ENCODE measurements around the gene IQSEC1.
A peak's percentile ranks its signal among the peaks of the same experiment; 100 is the strongest.

IQSEC1 gene

DNA sequence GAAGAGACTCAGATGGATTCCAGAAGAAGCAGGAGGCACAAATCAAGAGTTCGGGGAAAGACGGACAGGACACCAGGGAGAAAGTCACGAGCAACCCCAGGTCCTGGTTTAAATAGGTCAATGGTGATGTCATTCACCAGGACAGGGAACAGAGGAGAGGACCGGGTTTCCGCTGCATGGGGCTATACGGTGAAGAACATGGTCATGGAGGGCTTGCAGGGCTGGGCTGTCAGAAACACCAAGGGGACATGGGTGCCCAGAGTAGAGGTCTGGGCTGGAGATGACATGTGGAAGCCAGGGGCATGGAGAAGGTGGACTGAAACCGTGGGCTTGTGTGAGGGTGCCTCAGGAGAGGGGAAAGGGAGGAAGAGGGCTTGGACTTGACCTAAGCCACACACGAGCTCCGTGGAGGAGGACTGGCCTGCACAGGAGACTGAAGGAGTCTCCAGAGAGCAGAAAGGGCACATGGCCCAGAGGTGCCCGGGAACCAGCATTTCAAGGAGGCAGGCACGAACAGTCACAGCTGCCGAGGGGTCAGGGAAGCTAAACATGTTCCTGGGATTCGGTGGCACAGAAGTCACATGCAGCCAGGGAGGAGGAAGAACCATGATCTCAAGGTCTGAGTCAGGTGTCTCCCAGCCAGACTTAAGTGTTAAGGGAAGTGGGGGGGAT is 177.7 kb downstream of the IQSEC1 start:
- no peak overlapping the region for H3K4me3 ChIP-seq
- peaks cover 20 to 27% (median 21%) of the 10 kb centered on the region in 3 donors for H3K36me3 ChIP-seq
- intact Hi-C loops (cut with DNase I; ENCODE audit: low total_unique reads), result loop anchor here (5.0 to 10.0 kb wide), 2 partner anchors 38 to 89 kb away; no protein-coding TSS in a partner anchor
- H3K4me1 ChIP-seq, result peaks cover 5 to 38% (median 23%) of the 10 kb centered on the region in 4 donors
- no peaks in the 10 kb centered on the region for H3K9me3 ChIP-seq
- TF ChIP-seq, protein P1, sequence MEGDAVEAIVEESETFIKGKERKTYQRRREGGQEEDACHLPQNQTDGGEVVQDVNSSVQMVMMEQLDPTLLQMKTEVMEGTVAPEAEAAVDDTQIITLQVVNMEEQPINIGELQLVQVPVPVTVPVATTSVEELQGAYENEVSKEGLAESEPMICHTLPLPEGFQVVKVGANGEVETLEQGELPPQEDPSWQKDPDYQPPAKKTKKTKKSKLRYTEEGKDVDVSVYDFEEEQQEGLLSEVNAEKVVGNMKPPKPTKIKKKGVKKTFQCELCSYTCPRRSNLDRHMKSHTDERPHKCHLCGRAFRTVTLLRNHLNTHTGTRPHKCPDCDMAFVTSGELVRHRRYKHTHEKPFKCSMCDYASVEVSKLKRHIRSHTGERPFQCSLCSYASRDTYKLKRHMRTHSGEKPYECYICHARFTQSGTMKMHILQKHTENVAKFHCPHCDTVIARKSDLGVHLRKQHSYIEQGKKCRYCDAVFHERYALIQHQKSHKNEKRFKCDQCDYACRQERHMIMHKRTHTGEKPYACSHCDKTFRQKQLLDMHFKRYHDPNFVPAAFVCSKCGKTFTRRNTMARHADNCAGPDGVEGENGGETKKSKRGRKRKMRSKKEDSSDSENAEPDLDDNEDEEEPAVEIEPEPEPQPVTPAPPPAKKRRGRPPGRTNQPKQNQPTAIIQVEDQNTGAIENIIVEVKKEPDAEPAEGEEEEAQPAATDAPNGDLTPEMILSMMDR (IDR thresholded peaks at IDR 0.05), result no peak
- DNase-seq, result no peak
- H3K27ac ChIP-seq, result peak overlapping the region; percentile 16 to 47
- no peaks in the 10 kb centered on the region for H3K27me3 ChIP-seq

DNA sequence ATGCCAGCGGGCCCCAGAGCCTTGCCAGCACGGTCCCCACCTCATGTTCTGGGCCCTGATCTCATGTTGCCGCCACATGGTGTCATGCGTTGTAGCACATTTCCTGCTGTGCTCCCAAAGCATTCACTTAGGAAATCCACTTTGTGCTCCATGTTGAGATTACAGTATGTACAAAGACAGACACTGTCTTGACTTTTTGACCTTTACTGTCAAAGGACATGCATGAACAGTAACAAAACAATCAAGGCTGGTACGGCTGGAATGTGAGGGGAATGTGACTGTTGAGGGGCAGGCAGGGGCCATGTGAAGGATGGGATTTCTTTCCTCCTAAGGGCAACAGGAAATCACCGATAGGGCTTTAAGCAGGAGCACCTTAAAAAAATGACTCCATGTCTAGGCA is 178.6 kb downstream of the IQSEC1 start:
- no peak overlapping the region for H3K27ac ChIP-seq
- no peak for DNase-seq
- peaks cover 11 to 18% (median 13%) of the 10 kb centered on the region in 3 donors for H3K36me3 ChIP-seq
- peaks cover 5 to 38% (median 23%) of the 10 kb centered on the region in 4 donors for H3K4me1 ChIP-seq
- no peak overlapping the region for H3K4me3 ChIP-seq
- H3K9me3 ChIP-seq, result no peaks in the 10 kb centered on the region
- TF ChIP-seq, protein P1 (IDR thresholded peaks at IDR 0.05), result no peak
- intact Hi-C loops (cut with DNase I; ENCODE audit: low total_unique reads), result loop anchor here (5.0 to 10.0 kb wide), 2 partner anchors 37 to 90 kb away; no protein-coding TSS in a partner anchor
- H3K27me3 ChIP-seq, result no peaks in the 10 kb centered on the region

DNA sequence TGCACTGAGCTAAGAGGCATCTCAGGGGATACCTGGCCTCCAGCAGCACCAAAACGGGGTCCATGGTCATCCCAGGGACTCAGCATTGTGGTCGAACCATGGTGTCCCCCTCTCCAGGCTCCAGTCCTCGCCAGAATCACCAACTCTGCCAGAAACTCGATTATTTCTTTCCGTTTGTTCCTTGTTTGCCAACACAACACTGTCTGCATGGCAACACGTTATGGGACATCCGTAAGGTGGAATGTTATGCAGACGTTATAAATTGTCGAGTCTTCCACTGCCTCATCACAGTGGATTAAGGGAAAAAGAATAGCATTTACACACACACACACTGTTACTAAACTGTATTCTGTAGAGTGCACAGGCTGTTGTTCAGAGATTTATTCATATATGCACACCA is 179.4 kb downstream of the IQSEC1 start:
- no peak overlapping the region for H3K4me3 ChIP-seq
- peaks cover 4 to 10% (median 6%) of the 10 kb centered on the region in 3 donors for H3K36me3 ChIP-seq
- H3K27me3 ChIP-seq, result no peaks in the 10 kb centered on the region
- H3K9me3 ChIP-seq, result no peaks in the 10 kb centered on the region
- H3K4me1 ChIP-seq, result peaks cover 5 to 38% (median 23%) of the 10 kb centered on the region in 4 donors
- TF ChIP-seq, protein P1 (IDR thresholded peaks at IDR 0.05), result no peak
- no peak overlapping the region for H3K27ac ChIP-seq
- intact Hi-C loops (cut with DNase I; ENCODE audit: low total_unique reads), result loop anchor here (2.0 to 10.0 kb wide), 2 partner anchors 27 to 91 kb away; no protein-coding TSS in a partner anchor
- DNase-seq, result no peak

DNA sequence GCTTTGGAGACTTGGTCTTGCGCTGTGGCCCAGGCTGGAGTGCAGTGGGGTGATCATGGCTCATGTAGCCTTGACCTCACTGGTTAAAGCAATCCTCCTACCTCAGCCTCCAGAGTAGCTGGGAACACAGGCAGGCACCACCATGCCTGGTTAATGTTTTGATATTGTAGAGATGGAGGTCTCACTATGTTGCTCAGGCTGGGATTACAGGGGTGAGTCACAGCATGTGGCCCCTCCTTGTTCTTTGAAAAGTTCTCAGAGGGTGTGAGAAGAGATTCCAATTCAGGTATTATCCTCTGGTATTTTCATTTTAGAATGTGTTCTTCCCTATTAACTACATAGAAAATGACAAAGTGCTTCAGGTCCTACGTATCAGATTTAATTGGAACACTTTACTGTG is 180.0 kb downstream of the IQSEC1 start:
- intact Hi-C loops (cut with DNase I; ENCODE audit: low total_unique reads), result loop anchor here (2.0 to 10.0 kb wide), 2 partner anchors 26 to 92 kb away; no protein-coding TSS in a partner anchor

DNA sequence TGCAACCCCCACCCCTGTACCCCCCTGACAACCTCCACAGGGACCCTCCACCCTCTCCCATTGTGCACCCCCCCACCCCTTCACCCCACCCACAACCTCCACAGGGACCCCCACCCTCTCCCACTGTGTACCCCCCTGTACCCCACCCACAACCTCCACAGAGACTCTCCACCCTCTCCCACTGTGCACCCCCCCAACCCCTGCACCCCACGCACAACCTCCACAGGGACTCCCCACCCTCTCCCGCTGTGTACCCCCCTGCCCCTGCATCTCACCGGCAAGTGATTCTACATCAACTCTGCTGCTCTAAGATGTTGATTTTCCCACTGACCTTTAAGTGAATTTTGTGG is 180.4 kb downstream of the IQSEC1 start:
- intact Hi-C loops (cut with DNase I; ENCODE audit: low total_unique reads), result loop anchor here (2.0 to 10.0 kb wide), 2 partner anchors 26 to 92 kb away; no protein-coding TSS in a partner anchor
- TF ChIP-seq, protein P1 (IDR thresholded peaks at IDR 0.05), result no peak
- Histone ChIP-seq H3K36me3 (peaks cover 0 to under 1% (median 0%) of the 10 kb centered on the region in 3 donors), H3K4me1 (peaks cover 5 to 38% (median 23%) of the 10 kb centered on the region in 4 donors), H3K4me3 (no peak overlapping the region), H3K9me3 (no peaks in the 10 kb centered on the region), H3K27ac (no peak overlapping the region), H3K27me3 (no peaks in the 10 kb centered on the region)
- DNase-seq, result no peak

More for the DNA sequence above, 180.0 kb downstream of the IQSEC1 start:
- no peaks in the 10 kb centered on the region for H3K9me3 ChIP-seq
- peaks cover 5 to 38% (median 23%) of the 10 kb centered on the region in 4 donors for H3K4me1 ChIP-seq
- H3K27me3 ChIP-seq, result no peaks in the 10 kb centered on the region
- no peak overlapping the region for H3K4me3 ChIP-seq
- TF ChIP-seq, protein P1 (IDR thresholded peaks at IDR 0.05), result no peak
- no peak for DNase-seq
- H3K27ac ChIP-seq, result no peak overlapping the region
- H3K36me3 ChIP-seq, result peaks cover 0 to 4% (median 2%) of the 10 kb centered on the region in 3 donors
